ENCODE data around the gene FILIP1L. TPM values are rescaled to one million over a fixed set of nuclear protein-coding genes. Genes with fewer than 3 reads are reported as not detected.

FILIP1L gene
- total RNA-seq, 1 experiment from 2014 or later, result 0.07 TPM

DNA sequence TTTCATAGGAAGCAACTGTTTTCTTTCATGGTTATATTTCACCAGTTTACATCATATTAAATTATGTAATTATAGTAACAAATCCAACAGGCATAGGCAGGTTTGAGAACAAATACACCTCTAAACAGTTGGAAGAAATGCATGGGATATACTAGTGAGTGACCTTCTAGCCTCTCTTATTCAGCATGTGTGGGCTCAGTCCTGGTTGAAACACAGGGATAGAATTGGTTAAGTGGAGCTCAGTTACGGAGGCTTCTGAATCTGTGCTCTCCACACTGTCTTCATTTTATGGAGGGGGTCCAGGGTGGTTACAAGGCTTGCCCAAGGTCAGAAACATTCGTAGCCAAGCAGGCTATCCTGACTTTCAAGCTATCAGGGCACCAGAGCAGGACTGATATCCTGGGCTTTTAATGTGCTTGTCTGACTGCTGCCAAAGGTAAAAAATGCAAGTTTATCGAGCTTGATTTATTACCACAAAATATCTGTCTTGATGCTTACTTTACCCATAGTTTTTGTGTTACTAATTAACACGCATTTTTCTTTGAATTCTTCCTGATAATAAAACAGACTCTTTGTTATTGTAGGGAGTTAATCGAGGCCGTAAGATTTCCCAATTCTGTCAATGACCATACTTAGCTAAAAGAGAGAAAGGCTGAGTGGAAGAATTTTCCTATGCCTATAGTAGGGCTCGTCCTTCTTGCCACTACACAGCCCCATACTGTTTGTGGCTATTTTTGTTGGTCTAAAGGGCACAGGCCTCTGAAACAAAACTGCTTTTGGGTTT is 89.6 kb downstream of the FILIP1L start:
- no CpG with 5 or more reads among the region's 7 CpGs for WGBS (ENCODE audit: extremely low coverage, insufficient read length, low lambda C conversion rate)
- H3K4me3 Mint-ChIP-seq, result no peak overlapping the region
- Histone ChIP-seq H3K9me3 (ENCODE audit: control insufficient read depth, low read depth, low read length) (no peaks in the 10 kb centered on the region), H3K18ac (ENCODE audit: insufficient read length, low read depth, low read length) (no peak overlapping the region), H3K56ac (ENCODE audit: insufficient read length, low read depth, low read length) (no peak overlapping the region), H2BK5ac (ENCODE audit: insufficient read length, low read length) (no peak overlapping the region), H2AFZ (ENCODE audit: low read length) (no peak overlapping the region), H3K9ac (ENCODE audit: extremely low read depth, insufficient read length, low read length) (no peak overlapping the region), H2BK12ac (ENCODE audit: insufficient read length, low read depth, low read length) (no peak overlapping the region), H3K23me2 (ENCODE audit: insufficient read length, low read depth, low read length, poor library complexity, severe bottlenecking) (no peaks in the 10 kb centered on the region), H3K27ac (ENCODE audit: insufficient read length, low read depth, low read length) (no peak overlapping the region), H3K4me2 (ENCODE audit: insufficient read depth, insufficient read length, low read length) (no peak overlapping the region), H4K8ac (replicated peaks; ENCODE audit: insufficient read length, low read depth, low read length) (no peak overlapping the region), H2BK15ac (ENCODE audit: low read depth, low read length) (no peak overlapping the region), H3K79me1 (ENCODE audit: insufficient read depth, low read depth, low read length, poor library complexity, severe bottlenecking) (no peaks in the 10 kb centered on the region), H4K91ac (ENCODE audit: insufficient read length, low read depth, low read length) (no peak overlapping the region), H3K79me2 (ENCODE audit: insufficient read depth, low read length) (no peaks in the 10 kb centered on the region), H4K20me1 (ENCODE audit: control insufficient read depth, insufficient read depth, insufficient read length) (no peaks in the 10 kb centered on the region), H2BK120ac (ENCODE audit: low read depth, low read length, poor library complexity, severe bottlenecking) (no peak overlapping the region), H2BK20ac (ENCODE audit: low read depth, low read length, poor library complexity, severe bottlenecking) (no peak overlapping the region), H3T11ph (ENCODE audit: low read length) (no peak overlapping the region), H3K27me3 (ENCODE audit: insufficient read depth, low read length) (no peaks in the 10 kb centered on the region), H3K4ac (ENCODE audit: low read depth, low read length) (no peak overlapping the region), H3K4me1 (ENCODE audit: insufficient read depth, low read length) (no peaks in the 10 kb centered on the region), H4K5ac (ENCODE audit: insufficient read length, low read depth, low read length) (no peak overlapping the region), H3K14ac (ENCODE audit: insufficient read depth, low read length) (no peak overlapping the region), H3K23ac (ENCODE audit: insufficient read length, low read depth, low read length) (no peak overlapping the region), H2AK5ac (ENCODE audit: insufficient read length, low read length) (no peak overlapping the region)
- H3K9me3 Mint-ChIP-seq, result no peaks in the 10 kb centered on the region
- no peaks in the 10 kb centered on the region for H3K27me3 Mint-ChIP-seq (ENCODE audit: low read depth)
- H3K27ac Mint-ChIP-seq, result no peak overlapping the region
- no peak for DNase-seq
- TF ChIP-seq, protein P1, sequence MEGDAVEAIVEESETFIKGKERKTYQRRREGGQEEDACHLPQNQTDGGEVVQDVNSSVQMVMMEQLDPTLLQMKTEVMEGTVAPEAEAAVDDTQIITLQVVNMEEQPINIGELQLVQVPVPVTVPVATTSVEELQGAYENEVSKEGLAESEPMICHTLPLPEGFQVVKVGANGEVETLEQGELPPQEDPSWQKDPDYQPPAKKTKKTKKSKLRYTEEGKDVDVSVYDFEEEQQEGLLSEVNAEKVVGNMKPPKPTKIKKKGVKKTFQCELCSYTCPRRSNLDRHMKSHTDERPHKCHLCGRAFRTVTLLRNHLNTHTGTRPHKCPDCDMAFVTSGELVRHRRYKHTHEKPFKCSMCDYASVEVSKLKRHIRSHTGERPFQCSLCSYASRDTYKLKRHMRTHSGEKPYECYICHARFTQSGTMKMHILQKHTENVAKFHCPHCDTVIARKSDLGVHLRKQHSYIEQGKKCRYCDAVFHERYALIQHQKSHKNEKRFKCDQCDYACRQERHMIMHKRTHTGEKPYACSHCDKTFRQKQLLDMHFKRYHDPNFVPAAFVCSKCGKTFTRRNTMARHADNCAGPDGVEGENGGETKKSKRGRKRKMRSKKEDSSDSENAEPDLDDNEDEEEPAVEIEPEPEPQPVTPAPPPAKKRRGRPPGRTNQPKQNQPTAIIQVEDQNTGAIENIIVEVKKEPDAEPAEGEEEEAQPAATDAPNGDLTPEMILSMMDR (conservative IDR thresholded peaks at IDR 0.05), result no peak
- 0 out of 4 replicates have a peak, but pooled peaks cover 0 to 2% of the 10 kb centered on the region in 2 experiments for H3K4me1 Mint-ChIP-seq
- H3K36me3 Mint-ChIP-seq (ENCODE audit: insufficient read depth in 1 of 3, low read depth in 3 of 3), result no peaks in the 10 kb centered on the region
